Osteoblast (primary cell): ENCODE results near the gene PDE8B. TPM values are rescaled to one million over a fixed set of nuclear protein-coding genes. Genes with fewer than 3 reads are reported as not detected.

Experiments
- DNase-seq: peaks from one replicate; pipeline ENCODE4 v3.0.0; 2011; ENCODE audit warnings: low spot score, mixed read lengths; ENCODE audit not compliant: insufficient read length; ENCODE audit errors: missing footprints
- H2AFZ ChIP-seq: 2 replicates; pipeline ENCODE4 v1.6.0; 2011; ENCODE audit warnings: mild to moderate bottlenecking, low read length
- H3K27ac ChIP-seq: 2 replicates; pipeline ENCODE4 v1.5.1; 2011; ENCODE audit warnings: mild to moderate bottlenecking, low read depth, low read length, moderate library complexity
- H3K27me3 ChIP-seq: 2 replicates; pipeline ENCODE4 v1.6.0; 2012; ENCODE audit warnings: mild to moderate bottlenecking, control low read depth, inconsistent platforms, low read length, moderate library complexity; ENCODE audit not compliant: insufficient read depth
- H3K36me3 ChIP-seq: 2 replicates; pipeline ENCODE4 v1.5.1; 2011; ENCODE audit warnings: mild to moderate bottlenecking, low read length, control low read depth, moderate library complexity; ENCODE audit not compliant: insufficient read depth
- H3K4me1 ChIP-seq: 2 replicates; pipeline ENCODE4 v1.5.1; 2011; ENCODE audit warnings: mild to moderate bottlenecking, low read length, control low read depth, moderate library complexity; ENCODE audit not compliant: insufficient read depth
- H3K4me2 ChIP-seq: 2 replicates; pipeline ENCODE4 v1.6.0; 2011; ENCODE audit warnings: mild to moderate bottlenecking, low read length; ENCODE audit not compliant: insufficient read depth
- H3K4me3 ChIP-seq: fragments of 200-600 bp; sonication (generic); 3 replicates; pipeline ENCODE4 v1.5.1; 2012; ENCODE audit warnings: mild to moderate bottlenecking, low read length, inconsistent platforms; ENCODE audit not compliant: insufficient read depth
- H3K79me2 ChIP-seq: 2 replicates; pipeline ENCODE4 v1.6.0; 2012; ENCODE audit warnings: mild to moderate bottlenecking, low read length, control low read depth, inconsistent platforms; ENCODE audit not compliant: insufficient read depth
- H3K9me3 ChIP-seq: 2 replicates; pipeline ENCODE4 v1.5.1; 2011; ENCODE audit warnings: low read depth, low read length, control low read depth
- H4K20me1 ChIP-seq: 2 replicates; pipeline ENCODE4 v1.6.0; 2012; ENCODE audit warnings: mild to moderate bottlenecking, low read length, control low read depth; ENCODE audit not compliant: insufficient read depth
- CTCF ChIP-seq: IDR thresholded peaks from 2 replicates; pipeline ENCODE4 v1.5.1; 2011; ENCODE audit warnings: mild to moderate bottlenecking, low read depth, low read length, moderate library complexity; ENCODE audit errors: extremely low read depth
- total RNA-seq: library from RNA; depleted of rRNA; stranded (reverse); fragments of >200 nt; gene quantifications from 2 replicates; pipeline ENCODE4 v1.2.3, GENCODE V29; 2012

Gene PDE8B
- total RNA-seq, 1 donor = under 0.01 TPM

GRCh38 chr5:77420940-77421339 is 210.5 kb downstream of the PDE8B start:
- no peaks in the 10 kb centered on the region for H3K79me2 ChIP-seq
- no peak overlapping the region for H2AFZ ChIP-seq
- H3K4me1 ChIP-seq = peaks cover 13% of the 10 kb centered on the region
- H3K9me3 ChIP-seq = no peaks in the 10 kb centered on the region
- H3K4me3 ChIP-seq = no peak overlapping the region
- H3K36me3 ChIP-seq = no peaks in the 10 kb centered on the region
- no peak overlapping the region for H3K27ac ChIP-seq
- TF ChIP-seq CTCF = no peak
- no peaks in the 10 kb centered on the region for H3K27me3 ChIP-seq
- H4K20me1 ChIP-seq = no peaks in the 10 kb centered on the region
- H3K4me2 ChIP-seq = no peak overlapping the region
- DNase-seq = no peak

- no peak for DNase-seq
- Histone ChIP-seq H3K36me3 (no peaks in the 10 kb centered on the region), H3K27ac (no peak overlapping the region), H3K27me3 (no peaks in the 10 kb centered on the region), H3K9me3 (no peaks in the 10 kb centered on the region), H3K4me1 (peaks cover 25% of the 10 kb centered on the region), H3K4me2 (no peak overlapping the region), H2AFZ (no peak overlapping the region), H3K79me2 (no peaks in the 10 kb centered on the region), H4K20me1 (no peaks in the 10 kb centered on the region), H3K4me3 (no peak overlapping the region)
- no peak for TF ChIP-seq CTCF
These were observed 212.7 kb downstream of the PDE8B start for GRCh38 chr5:77423022-77423750.

- no peaks in the 10 kb centered on the region for H3K27me3 ChIP-seq
- no peak overlapping the region for H2AFZ ChIP-seq
- peaks cover 3% of the 10 kb centered on the region for H3K36me3 ChIP-seq
- H3K4me2 ChIP-seq = no peak overlapping the region
- peaks cover 20% of the 10 kb centered on the region for H3K4me1 ChIP-seq
- no peak for DNase-seq
- H3K79me2 ChIP-seq = no peaks in the 10 kb centered on the region
- no peak for TF ChIP-seq CTCF
- H3K4me3 ChIP-seq = no peak overlapping the region
- H3K9me3 ChIP-seq = no peaks in the 10 kb centered on the region
- H3K27ac ChIP-seq = no peak overlapping the region
- no peaks in the 10 kb centered on the region for H4K20me1 ChIP-seq
These were observed 214.4 kb downstream of the PDE8B start for GRCh38 chr5:77424921-77425320.

- no peaks in the 10 kb centered on the region for H4K20me1 ChIP-seq
- H3K36me3 ChIP-seq = peaks cover 8% of the 10 kb centered on the region
- DNase-seq = no peak
- no peak overlapping the region for H3K4me3 ChIP-seq
- no peak overlapping the region for H3K4me2 ChIP-seq
- H3K27ac ChIP-seq = no peak overlapping the region
- no peaks in the 10 kb centered on the region for H3K9me3 ChIP-seq
- no peaks in the 10 kb centered on the region for H3K27me3 ChIP-seq
- peaks cover 20% of the 10 kb centered on the region for H3K4me1 ChIP-seq
- H2AFZ ChIP-seq = no peak overlapping the region
- TF ChIP-seq CTCF = no peak
- H3K79me2 ChIP-seq = no peaks in the 10 kb centered on the region
These were observed 214.9 kb downstream of the PDE8B start for GRCh38 chr5:77425420-77425819.
